Pancreas (tissue), 10 donors: ENCODE data around the gene BMP4. TPM values are rescaled to one million over a fixed set of nuclear protein-coding genes. Genes with fewer than 3 reads are reported as not detected.

Experiments used
- ATAC-seq, 4 donors: fragments of 200-7000 bp; cut with Tn5 transposase; one replicate each; pipeline versions ENCODE4 v1.8.0 to v1.9.1; 2020; ENCODE audit warnings: mild to moderate bottlenecking in 4 of 4, moderate library complexity in 4 of 4
- DNase-seq, 6 donors: peaks; one replicate each; pipeline ENCODE4 v3.0.0-alpha.2; 2020
- FAIRE-seq: peaks from 2 replicates; lab custom pipeline; 2012; peaks lifted over from hg19 to GRCh38; lab: Jason Lieb, UNC
- H3K27ac ChIP-seq, 4 donors: fragments of 200-600 bp; sonication (generic); 1 replicate in 3 of 4; 2 replicates in 1 of 4; pipeline versions ENCODE4 v1.5.0 to v1.8.0; 2020
- H3K27me3 ChIP-seq, 4 donors: fragments of 200-600 bp; one replicate each; pipeline ENCODE4 v1.8.0; 2021
- H3K36me3 ChIP-seq, 3 donors: fragments of 200-600 bp; sonication (generic) in 1 of 3; one replicate each; pipeline versions ENCODE4 v1.5.0 to v1.8.0; 2020 to 2021
- H3K4me1 ChIP-seq, 3 donors: fragments of 200-600 bp; one replicate each; pipeline ENCODE4 v1.8.0; 2021
- H3K4me3 ChIP-seq, 4 donors: fragments of 200-600 bp; sonication (generic) in 2 of 4; one replicate each; pipeline versions ENCODE4 v1.5.0 to v1.8.0; 2020 to 2021
- H3K9me3 ChIP-seq, 4 donors: fragments of 200-600 bp; one replicate each; pipeline ENCODE4 v1.8.0; 2021
- WGBS, 2 donors: extraction: QIAGEN DNeasy Blood & Tissue Kit; methylation state at CpG; one replicate each; pipeline ENCODE4 v1.1.7; 2013; 5-methylcytosine and 5-hydroxymethylcytosine counted together
- intact Hi-C, 3 donors: fragments of 100-400 bp; cut with DNase I; formaldehyde crosslinking; loops; one replicate each; pipeline versions ENCODE4 v1.11.1 to v1.14.2; 2022
- polyA plus RNA-seq, 2 donors: library from polyadenylated mRNA; stranded (reverse); fragments of 200-250 nt; gene quantifications; one replicate each; pipeline ENCODE4 v1.2.3, GENCODE V29; 2013
- total RNA-seq, 6 donors: library from RNA; stranded (reverse); fragmentation: NEBNext Ultra II Directional in 4 of 6; extraction: Animal tissue kit (Norgen Biotek cat#: 25700) in 4 of 6; gene quantifications; one replicate each; pipeline versions ENCODE4 v1.2.1 to v1.2.4, GENCODE V29; 2021 to 2023
- TF ChIP-seq, protein P1 (sequence below), 4 donors: fragments of 200-600 bp; sonication (generic) in 3 of 4; IDR thresholded peaks; one replicate each; pipeline versions ENCODE4 v1.5.0 to v1.8.0; 2021; ENCODE audit warnings: antibody characterized with exemption in 4 of 4
- donor health status: healthy with polysubstance abuse.
- donor health status: DM: no; HTN: no; CAD: no; lungs with moderate emphysema.
- donor health status: DM: no; HTN: no; CAD: no.
- donor health status: control.
- donor health status: control.
- donor health status: Bipolar disorder and iron deficiency.
- donor health status: DM: yes; HTN: yes; CAD: no.
- donor health status: DM: no; HTN: no; CAD: no.
- donor health status: DM: no; HTN: no; CAD: no.
- donor health status: DM: yes; HTN: yes; CAD: no.

The BMP4 gene
- total and polyA plus RNA-seq, 8 donors, result 0.59 to 4.6 (median 1.9) TPM

DNA sequence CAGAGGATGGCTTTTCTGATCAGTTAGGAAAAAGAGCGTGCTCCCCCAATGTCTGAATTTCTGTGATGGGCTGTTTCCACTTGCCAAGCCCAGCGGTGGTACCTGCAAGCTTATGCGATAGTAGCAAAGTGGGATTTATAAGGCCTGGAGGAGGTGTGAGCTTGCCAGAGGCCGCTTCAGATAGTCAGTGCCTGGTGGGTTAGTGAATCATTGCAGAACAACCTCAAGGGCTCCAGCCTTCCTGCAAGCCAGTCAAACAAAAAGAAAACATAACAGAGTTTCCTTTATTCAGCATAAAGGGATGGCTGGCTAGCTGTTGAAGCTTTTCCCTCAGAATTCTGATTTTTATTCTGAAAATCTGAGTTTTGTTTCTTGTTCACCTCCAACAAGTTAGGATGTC lies 7.6 kb upstream of the BMP4 start:
- WGBS, 2 donors, result 78 to 80% methylated on average over 4 of the region's 4 CpGs
- no peaks in the 10 kb centered on the region for H3K36me3 ChIP-seq
- TF ChIP-seq, protein P1, sequence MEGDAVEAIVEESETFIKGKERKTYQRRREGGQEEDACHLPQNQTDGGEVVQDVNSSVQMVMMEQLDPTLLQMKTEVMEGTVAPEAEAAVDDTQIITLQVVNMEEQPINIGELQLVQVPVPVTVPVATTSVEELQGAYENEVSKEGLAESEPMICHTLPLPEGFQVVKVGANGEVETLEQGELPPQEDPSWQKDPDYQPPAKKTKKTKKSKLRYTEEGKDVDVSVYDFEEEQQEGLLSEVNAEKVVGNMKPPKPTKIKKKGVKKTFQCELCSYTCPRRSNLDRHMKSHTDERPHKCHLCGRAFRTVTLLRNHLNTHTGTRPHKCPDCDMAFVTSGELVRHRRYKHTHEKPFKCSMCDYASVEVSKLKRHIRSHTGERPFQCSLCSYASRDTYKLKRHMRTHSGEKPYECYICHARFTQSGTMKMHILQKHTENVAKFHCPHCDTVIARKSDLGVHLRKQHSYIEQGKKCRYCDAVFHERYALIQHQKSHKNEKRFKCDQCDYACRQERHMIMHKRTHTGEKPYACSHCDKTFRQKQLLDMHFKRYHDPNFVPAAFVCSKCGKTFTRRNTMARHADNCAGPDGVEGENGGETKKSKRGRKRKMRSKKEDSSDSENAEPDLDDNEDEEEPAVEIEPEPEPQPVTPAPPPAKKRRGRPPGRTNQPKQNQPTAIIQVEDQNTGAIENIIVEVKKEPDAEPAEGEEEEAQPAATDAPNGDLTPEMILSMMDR (IDR thresholded peaks at IDR 0.05), result no peak
- H3K27me3 ChIP-seq, result peaks cover 0 to 8% (median 2%) of the 10 kb centered on the region in 4 donors
- H3K27ac ChIP-seq, result no peak overlapping the region
- FAIRE-seq, result no peak
- ATAC-seq, result no peak
- DNase-seq, result no peak
- peaks cover 0 to 5% (median 0%) of the 10 kb centered on the region in 3 donors for H3K4me1 ChIP-seq
- no peak overlapping the region for H3K4me3 ChIP-seq
- no peaks in the 10 kb centered on the region for H3K9me3 ChIP-seq
- intact Hi-C loops, result no loop called here

DNA sequence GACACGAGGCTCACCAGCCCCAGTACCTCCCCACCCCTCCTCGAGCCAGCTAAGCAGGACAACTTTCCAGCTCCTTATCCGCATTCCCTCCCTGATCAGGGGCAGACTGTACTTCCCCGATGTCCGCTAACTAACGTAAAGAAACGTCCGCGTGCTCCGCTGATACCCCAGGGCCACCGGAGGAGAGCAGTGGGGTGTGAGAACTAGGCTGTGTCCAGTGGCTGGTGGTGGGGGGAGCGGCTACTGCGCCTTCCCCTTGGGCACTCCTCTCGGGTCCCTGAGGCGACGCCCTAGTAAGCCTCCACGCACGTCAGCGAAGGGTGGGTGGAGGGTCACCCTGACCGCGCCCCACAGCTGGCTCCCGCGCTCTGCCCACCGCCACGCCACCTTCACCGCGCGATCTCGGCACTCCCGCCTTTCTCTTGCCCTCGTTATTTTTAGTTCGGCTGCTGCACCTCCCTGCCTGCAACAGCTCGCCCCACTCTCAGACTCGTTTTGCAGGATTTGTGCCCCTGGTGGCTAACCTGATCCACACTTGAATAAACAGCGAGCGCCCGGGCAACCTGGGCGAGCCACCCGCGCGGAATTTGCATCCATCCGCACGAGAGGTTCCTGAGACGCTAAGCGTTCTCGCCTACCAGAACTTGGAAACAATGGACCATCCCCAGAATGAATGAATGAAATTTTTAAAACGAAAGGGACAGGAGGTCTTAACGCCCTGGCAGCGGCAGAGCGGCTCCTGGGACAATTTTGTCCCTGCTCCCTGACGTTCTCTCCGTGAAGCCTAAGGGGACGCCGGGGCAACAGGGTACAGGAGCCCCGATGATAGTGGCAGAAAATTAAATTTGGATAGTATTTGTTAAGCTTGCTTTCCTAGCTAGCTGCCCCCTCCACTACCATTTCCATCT lies 6.9 kb upstream of the BMP4 start:
- peak; percentile 33 to 71 (median 60) for DNase-seq
- intact Hi-C loops, result no loop called here
- no peak for FAIRE-seq
- TF ChIP-seq, protein P1 (IDR thresholded peaks at IDR 0.05), result peak in 3 of 4 donors; percentile 31 to 47 (median 34)
- Histone ChIP-seq H3K27me3 (peaks cover 0 to 8% (median 2%) of the 10 kb centered on the region in 4 donors), H3K9me3 (no peaks in the 10 kb centered on the region), H3K27ac (no peak overlapping the region), H3K36me3 (no peaks in the 10 kb centered on the region), H3K4me3 (peak overlapping the region in 2 of 4 donors; percentile 28 to 32), H3K4me1 (peaks cover 0 to 5% (median 0%) of the 10 kb centered on the region in 3 donors)
- 9% methylated on average over 52 to 55 of the region's 55 CpGs for WGBS, 2 donors
- peak; percentile 84 to 98 (median 92) for ATAC-seq

DNA sequence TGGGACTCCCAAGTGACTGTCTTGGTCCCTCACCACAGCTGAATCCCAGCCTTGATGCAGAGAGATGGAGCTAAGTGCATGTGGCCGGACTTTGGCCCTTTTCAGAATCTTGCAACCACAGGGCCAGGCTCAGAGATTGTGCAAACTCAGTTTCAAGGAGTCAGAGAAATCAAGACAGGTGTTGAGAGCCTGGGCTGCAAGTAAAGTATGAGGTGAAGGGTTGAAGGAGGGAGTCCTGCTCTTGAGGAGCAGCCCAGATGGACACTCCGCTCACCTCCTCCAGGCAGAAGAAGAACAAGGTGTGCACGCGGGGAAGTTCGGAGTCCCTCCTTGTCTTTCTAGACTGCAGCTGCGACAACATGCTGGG lies 6.3 kb upstream of the BMP4 start:
- no peak overlapping the region for H3K27ac ChIP-seq
- peak in 3 of 4 donors; percentile 17 to 29 (median 25) for ATAC-seq
- H3K4me1 ChIP-seq, result peaks cover 0 to 5% (median 0%) of the 10 kb centered on the region in 3 donors
- FAIRE-seq, result no peak
- WGBS, 2 donors, result 40 to 50% methylated on average over 6 of the region's 6 CpGs
- no peaks in the 10 kb centered on the region for H3K9me3 ChIP-seq
- no peak for DNase-seq
- TF ChIP-seq, protein P1 (IDR thresholded peaks at IDR 0.05), result no peak
- no peak overlapping the region for H3K4me3 ChIP-seq
- H3K36me3 ChIP-seq, result no peaks in the 10 kb centered on the region
- intact Hi-C loops, result no loop called here
- peaks cover 0 to 8% (median 2%) of the 10 kb centered on the region in 4 donors for H3K27me3 ChIP-seq

DNA sequence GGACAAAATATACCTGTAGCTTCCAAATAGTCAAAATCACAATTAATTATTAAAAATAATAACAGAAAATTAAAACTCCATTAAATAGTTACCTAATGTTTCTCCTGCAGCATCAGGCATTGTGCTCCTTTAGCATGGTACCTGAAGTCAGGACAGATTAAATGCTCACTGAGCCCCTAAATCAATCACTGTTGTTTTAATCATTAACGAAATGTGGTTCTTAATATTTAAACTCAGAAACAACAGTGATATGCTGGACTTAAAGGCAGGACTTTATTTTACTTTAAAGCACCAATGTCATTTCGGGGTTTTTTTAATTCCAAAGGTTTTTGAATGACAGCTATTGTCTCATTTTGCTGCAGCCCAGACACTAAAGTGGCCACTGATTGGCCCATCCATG lies 2.0 kb upstream of the BMP4 start:
- Histone ChIP-seq H3K27me3 (peaks cover 0 to 3% (median 0%) of the 10 kb centered on the region in 4 donors), H3K9me3 (no peaks in the 10 kb centered on the region), H3K4me3 (no peak overlapping the region), H3K4me1 (peaks cover 0 to 11% (median 0%) of the 10 kb centered on the region in 3 donors), H3K36me3 (no peaks in the 10 kb centered on the region), H3K27ac (no peak overlapping the region)
- TF ChIP-seq, protein P1 (IDR thresholded peaks at IDR 0.05), result no peak
- no peak for FAIRE-seq
- no peak for ATAC-seq
- intact Hi-C loops, result no loop called here
- no peak for DNase-seq
- WGBS, 2 donors, result 51 to 53% methylated on average over 2 of the region's 2 CpGs

DNA sequence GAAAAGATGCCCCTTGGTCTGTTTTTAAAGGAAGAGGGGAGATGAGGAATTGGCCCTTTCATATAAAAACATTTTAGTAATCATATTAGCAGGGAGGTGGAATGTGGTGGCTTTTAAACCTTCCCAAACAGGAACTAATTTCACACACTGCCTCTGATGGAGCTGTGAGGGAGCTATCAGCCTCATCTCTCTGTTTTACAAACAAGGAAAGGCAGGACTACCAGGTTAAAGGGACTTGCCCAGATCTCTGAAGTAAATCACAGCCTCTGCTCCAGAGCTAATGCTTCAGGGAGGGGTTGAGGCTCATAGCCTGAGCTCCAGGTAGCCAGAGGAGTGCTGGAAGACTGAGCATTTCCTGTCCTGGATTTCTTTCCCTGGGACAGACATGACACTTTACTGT lies 1.1 kb upstream of the BMP4 start:
- no peak for FAIRE-seq
- H3K4me3 ChIP-seq, result no peak overlapping the region
- no peaks in the 10 kb centered on the region for H3K36me3 ChIP-seq
- H3K27me3 ChIP-seq, result peaks cover 0 to 3% (median 0%) of the 10 kb centered on the region in 4 donors
- no peak for DNase-seq
- TF ChIP-seq, protein P1 (IDR thresholded peaks at IDR 0.05), result no peak
- peaks cover 0 to 6% (median 0%) of the 10 kb centered on the region in 3 donors for H3K4me1 ChIP-seq
- no peak overlapping the region for H3K27ac ChIP-seq
- intact Hi-C loops, result no loop called here
- no peaks in the 10 kb centered on the region for H3K9me3 ChIP-seq
- no peak for ATAC-seq
